ENCODE measurements around the gene FOXF1. TPM values are rescaled to one million over a fixed set of nuclear protein-coding genes. Genes with fewer than 3 reads are reported as not detected.

FOXF1 gene
- total RNA-seq, 1 experiment from 2014 or later: not detected

GRCh38 chr16:86559802-86560305, 49.5 kb downstream of the FOXF1 start:
- Histone ChIP-seq H3K9me2 (replicated peaks; ENCODE audit: low read length) (no peaks in the 10 kb centered on the region), H3K4me1 (ENCODE audit: insufficient read depth, low read length) (peaks cover 16% of the 10 kb centered on the region), H3K27ac (ENCODE audit: low read length) (no peak overlapping the region), H4K20me1 (ENCODE audit: low read length) (no peaks in the 10 kb centered on the region), H3K27me3 (ENCODE audit: low read length) (no peaks in the 10 kb centered on the region), H3K9ac (ENCODE audit: low read length) (no peak overlapping the region), H2AFZ (ENCODE audit: low read length) (no peak overlapping the region), H3F3A (ENCODE audit: low read length, unreplicated experiment) (no peaks in the 10 kb centered on the region), H3K36me3 (ENCODE audit: low read depth, low read length) (no peaks in the 10 kb centered on the region), H3K4me3 (ENCODE audit: low read length) (no peak overlapping the region), H3K4me2 (ENCODE audit: low read length) (no peak overlapping the region), H3K9me3 (ENCODE audit: low read length) (no peaks in the 10 kb centered on the region), H3K79me2 (ENCODE audit: low read length) (peaks cover 1% of the 10 kb centered on the region)
- TF ChIP-seq EZH2 (IDR thresholded peaks at IDR 0.05; ENCODE audit: low read length, unreplicated experiment): no peak
- TF ChIP-seq CTCF (conservative IDR thresholded peaks at IDR 0.05; ENCODE audit: low read depth, low read length): no peak
- TF ChIP-seq EZH2phosphoT487 (IDR thresholded peaks at IDR 0.05; ENCODE audit: borderline replicate concordance, low read length): no peak
- DNase-seq (no peak), ATAC-seq (no peak)
- intact Hi-C loops (cut with micrococcal nuclease): loop anchor here (5.0 kb wide), 1 partner anchor 457 kb away; no protein-coding TSS in a partner anchor
- POLR2A ChIA-PET (ENCODE audit: unreplicated experiment): no interaction called here
- CTCF ChIA-PET: no interaction called here
- no TSS peak for BruUV-seq (replicated peaks)

GRCh38 chr16:86562356-86562755, 52.0 kb downstream of the FOXF1 start:
- H3K4me2 ChIP-seq (ENCODE audit: low read length): no peak overlapping the region
- H3K9ac ChIP-seq (ENCODE audit: low read length): no peak overlapping the region
- H3K4me1 ChIP-seq (ENCODE audit: insufficient read depth, low read length): peaks cover 15% of the 10 kb centered on the region
- H3K27me3 ChIP-seq (ENCODE audit: low read length): no peaks in the 10 kb centered on the region
- no TSS peak for BruUV-seq (replicated peaks)
- TF ChIP-seq EZH2phosphoT487 (IDR thresholded peaks at IDR 0.05; ENCODE audit: borderline replicate concordance, low read length) (no peak), CTCF (conservative IDR thresholded peaks at IDR 0.05; ENCODE audit: low read depth, low read length) (no peak)
- H3K4me3 ChIP-seq (ENCODE audit: low read length): no peak overlapping the region
- no peaks in the 10 kb centered on the region for H3K79me2 ChIP-seq (ENCODE audit: low read length)
- H3K9me3 ChIP-seq (ENCODE audit: low read length): no peaks in the 10 kb centered on the region
- H3K36me3 ChIP-seq (ENCODE audit: low read depth, low read length): no peaks in the 10 kb centered on the region
- no peaks in the 10 kb centered on the region for H3K9me2 ChIP-seq (replicated peaks; ENCODE audit: low read length)
- DNase-seq (no peak), ATAC-seq (no peak)
- H3F3A ChIP-seq (ENCODE audit: low read length, unreplicated experiment): no peaks in the 10 kb centered on the region
- intact Hi-C loops (cut with micrococcal nuclease): loop anchor here (5.0 kb wide), 1 partner anchor 455 kb away; no protein-coding TSS in a partner anchor
- ChIA-PET POLR2A (ENCODE audit: unreplicated experiment) (no interaction called here), CTCF (no interaction called here)
- no peak overlapping the region for H2AFZ ChIP-seq (ENCODE audit: low read length)
- H4K20me1 ChIP-seq (ENCODE audit: low read length): no peaks in the 10 kb centered on the region
- H3K27ac ChIP-seq (ENCODE audit: low read length): no peak overlapping the region
